Activated T-cell treated with anti-CD3 and anti-CD28 coated beads for 1 hour (primary cell): Measurements from ENCODE around the gene SDK1.
"Not testable (repeated sequence)": the region's sequence is repeated elsewhere in the genome, so short reads cannot be mapped to it uniquely, and the experiment has no call there.

Source experiments
- DNase-seq: peaks from one replicate; pipeline ENCODE4 v3.0.0-alpha.2; 2020; ENCODE audit warnings: low read depth

The SDK1 gene

GRCh38 chr7:4246536-4246935 is 945.5 kb downstream of the SDK1 start:
- DNase-seq, result no peak

- no peak for DNase-seq
These were observed 946.2 kb downstream of the SDK1 start for GRCh38 chr7:4247106-4247876.

DNA sequence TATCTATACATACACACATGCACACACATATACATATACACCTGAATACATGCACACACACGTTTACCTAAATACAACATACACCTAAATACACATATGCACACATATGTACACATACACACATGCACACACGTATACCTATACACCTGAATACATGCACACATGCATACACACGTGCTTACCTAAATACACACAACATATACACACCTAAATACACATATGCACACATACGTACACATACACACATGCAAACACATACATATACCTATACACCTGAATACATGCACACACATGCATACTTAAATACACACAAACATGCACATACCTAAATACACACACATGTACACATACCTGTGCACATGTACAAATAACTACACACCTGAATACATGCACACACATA is 947.2 kb downstream of the SDK1 start:
- no peak for DNase-seq

DNA sequence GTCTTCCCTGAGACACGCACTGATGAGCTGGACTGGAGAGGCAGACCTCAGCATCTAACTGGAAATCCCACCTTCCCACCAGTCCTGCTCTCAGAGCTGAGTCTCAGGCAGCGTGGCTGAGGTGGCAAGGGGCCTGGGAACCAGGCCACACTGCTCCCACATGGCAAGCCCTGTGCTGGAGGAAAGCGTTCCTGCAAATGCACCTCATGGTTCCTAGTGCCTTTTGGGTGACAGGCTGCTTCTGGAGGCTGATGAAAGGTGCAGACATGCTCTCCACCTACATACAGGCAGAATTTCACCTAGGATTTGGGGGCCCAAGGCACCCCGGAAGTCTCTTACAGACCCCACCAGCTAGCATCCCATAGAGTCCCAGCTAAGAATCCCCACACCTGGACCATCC is 948.2 kb downstream of the SDK1 start:
- no peak for DNase-seq

GRCh38 chr7:4255336-4255735 is 954.3 kb downstream of the SDK1 start:
- DNase-seq, result no peak

DNA sequence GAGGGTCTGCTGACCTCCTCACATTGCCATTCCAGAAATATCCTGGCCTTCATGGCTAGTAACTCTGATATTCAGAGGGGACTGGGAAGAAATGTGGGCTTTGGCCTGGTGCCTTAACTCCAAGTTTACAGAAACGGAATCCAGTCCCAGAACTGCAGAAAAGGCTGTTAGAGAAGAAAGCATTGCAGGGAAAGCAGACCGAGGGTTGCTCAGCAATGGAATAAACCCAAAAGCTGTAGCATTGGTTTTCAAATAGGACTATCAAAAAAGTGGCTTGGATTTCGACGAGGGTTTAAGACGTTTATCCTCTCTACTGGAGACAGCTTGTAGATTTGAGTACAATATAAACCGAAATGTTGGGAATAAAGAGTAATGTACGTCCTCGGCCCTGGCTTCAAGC is 955.2 kb downstream of the SDK1 start:
- no peak for DNase-seq

DNA sequence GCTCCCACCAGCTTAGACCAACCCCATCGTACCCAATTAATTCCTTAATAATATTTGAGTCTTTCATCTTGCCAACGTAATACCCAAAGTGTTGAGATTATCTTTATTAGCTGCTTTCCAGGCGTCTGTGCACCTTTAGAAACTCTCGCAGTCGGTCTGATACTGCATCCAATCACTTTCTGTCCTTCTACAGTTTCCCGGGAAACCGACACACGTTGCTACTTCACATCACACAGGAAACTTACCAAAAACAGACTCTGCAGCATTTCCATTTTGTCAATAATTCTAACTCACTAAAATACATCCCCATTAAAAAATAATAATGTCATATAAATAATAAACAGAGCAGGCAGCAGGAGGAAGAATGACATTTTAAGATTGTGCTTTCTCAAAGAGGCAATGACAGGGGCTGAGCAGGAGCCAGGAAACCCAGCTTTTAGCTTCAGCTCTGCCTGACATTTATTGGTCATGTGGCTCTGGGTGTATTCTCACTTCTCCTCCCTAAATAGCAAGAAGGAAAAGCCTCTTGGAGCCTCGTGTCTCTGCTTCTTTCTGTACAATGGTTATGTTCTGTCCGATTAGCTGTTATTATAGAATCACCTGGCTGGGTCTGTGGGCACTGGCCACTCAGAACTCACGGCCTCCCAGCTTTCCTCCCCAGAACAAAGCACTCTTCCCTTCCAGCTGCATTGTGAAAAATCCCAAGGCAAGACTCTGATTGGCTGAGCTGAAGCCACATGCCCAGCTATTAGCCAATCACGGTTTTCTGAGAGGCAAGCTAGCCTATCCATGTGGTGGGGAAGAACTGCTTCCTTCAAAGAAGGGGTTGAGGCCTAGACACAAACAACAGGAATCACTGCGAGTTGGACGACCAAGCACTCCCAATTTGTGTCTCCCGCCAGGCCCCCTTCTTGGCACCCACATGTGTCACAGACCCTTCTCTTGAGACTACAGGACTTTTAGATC is 956.4 kb downstream of the SDK1 start:
- DNase-seq, result no peak

- DNase-seq, result not testable (repeated sequence)
These were observed 959.1 kb downstream of the SDK1 start for GRCh38 chr7:4260116-4260515.

DNA sequence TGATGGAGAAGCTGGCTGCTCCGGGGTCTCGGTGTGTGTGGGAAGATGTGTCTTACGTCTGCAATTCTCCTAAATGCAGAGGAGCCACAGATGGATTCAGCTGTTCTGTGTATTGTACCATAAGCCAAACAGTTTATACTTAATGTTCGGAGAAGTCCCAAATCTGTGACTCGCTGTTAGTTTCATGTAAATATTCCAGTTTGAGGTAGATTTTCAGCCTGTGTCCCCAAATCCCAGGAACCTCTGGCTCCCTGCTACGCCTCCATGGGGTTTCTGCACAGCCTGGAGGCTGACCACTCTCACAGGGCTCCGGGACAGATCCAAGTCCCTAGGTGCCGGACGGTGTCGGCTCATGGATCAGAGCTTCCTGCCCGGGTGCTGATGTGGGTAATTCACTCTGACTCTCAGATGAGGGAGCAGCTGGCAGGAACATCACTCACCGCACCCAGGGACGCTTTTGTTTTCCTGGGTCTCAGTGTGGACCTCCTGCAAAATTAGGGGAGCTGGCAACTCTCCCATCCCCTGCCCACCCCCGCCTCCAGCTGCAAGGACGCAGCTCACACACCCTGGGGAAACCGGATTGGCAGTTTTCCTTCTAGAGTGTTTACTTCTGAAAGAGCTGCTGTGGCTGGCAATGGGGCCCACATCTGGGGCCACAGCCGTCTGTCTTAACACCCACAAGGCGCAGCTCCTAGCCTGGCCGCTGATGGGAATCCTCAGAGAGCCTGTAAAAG is 960.0 kb downstream of the SDK1 start:
- DNase-seq, result no peak

DNA sequence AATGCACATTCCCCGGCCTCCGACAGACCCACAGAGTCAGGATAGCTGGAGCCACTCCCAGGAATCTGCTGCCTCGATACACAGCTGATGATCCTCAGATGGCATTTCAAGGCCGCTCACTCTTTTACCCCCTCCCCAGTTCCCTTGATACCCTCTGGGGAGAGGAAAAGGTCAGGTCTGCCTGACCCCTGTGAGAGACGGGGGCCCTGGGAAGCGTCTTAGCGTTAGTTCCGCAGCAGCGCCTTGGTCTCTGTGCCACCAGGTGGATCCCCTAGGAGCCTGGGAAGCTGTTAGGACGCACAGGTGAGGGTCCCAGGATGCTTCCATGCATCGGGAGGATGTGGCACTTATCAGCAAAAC is 960.5 kb downstream of the SDK1 start:
- no peak for DNase-seq

DNA sequence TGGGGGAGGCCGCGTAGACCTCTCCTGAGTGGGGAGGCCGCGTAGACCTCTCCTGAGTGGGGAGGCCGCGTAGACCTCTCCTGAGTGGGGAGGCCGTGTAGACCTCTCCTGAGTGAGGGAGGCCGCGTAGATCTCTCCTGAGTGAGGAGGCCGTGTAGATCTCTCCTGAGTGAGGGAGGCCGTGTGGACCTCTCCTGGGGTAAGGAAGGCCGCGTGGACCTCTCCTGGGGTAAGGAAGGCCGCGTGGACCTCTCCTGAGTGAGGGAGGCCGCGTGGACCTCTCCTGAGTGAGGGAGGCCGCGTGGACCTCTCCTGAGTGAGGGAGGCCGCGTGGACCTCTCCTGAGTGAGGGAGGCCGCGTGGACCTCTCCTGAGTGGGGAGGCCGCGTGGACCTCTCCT is 963.2 kb downstream of the SDK1 start:
- not testable (repeated sequence) for DNase-seq

DNA sequence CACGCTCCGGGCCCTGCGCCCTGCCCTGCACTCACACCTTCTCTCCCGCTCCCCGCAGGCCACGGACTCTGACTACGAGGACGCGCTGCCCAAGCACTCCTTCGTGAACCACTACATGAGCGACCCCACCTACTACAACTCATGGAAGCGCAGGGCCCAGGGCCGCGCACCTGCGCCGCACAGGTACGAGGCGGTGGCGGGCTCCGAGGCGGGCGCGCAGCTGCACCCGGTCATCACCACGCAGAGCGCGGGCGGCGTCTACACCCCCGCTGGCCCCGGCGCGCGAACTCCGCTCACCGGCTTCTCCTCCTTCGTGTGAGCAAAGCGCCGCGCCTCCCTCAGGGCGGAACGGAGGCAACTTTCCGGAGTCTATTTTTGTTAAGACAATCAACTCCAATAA is 964.0 kb downstream of the SDK1 start:
- DNase-seq, result no peak

- DNase-seq, result no peak
These were observed 964.6 kb downstream of the SDK1 start for GRCh38 chr7:4265676-4266075.

DNA sequence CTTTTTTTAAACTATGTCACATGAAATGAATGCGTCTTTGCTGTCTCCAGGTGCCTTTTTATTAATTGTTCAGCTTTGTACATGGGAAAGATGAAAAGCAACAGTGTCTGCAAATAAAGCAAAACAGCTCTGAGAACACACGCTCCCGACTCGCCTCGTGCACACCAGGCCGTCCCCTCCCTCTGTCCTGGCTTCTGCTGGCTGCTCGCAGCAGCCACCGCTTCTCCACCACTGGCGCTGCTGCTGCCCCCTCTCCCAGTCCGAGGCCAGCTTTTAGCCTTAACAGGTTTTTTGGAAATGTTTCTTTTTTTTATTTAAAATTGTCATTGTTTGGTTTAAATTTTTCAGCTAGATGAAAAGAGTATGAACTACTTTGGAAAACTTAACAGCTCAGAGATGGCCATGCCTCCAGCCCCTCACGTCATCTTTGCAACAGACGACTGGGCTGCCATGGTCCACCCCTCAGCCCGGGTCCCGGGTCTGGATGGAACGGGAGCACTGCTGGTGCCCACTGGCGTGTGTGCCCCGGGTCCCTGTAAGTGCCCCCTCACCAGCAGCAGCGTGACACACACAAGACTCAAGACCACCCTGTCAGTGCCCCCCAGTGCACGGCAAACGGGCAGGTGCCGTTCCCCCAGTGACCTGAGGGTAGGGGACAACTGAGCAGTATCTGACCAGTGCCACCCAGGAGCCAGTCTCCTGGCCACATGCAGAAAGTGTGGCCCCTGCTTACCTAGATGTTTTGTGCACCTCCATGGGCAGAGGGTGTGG is 965.4 kb downstream of the SDK1 start:
- DNase-seq, result no peak

DNA sequence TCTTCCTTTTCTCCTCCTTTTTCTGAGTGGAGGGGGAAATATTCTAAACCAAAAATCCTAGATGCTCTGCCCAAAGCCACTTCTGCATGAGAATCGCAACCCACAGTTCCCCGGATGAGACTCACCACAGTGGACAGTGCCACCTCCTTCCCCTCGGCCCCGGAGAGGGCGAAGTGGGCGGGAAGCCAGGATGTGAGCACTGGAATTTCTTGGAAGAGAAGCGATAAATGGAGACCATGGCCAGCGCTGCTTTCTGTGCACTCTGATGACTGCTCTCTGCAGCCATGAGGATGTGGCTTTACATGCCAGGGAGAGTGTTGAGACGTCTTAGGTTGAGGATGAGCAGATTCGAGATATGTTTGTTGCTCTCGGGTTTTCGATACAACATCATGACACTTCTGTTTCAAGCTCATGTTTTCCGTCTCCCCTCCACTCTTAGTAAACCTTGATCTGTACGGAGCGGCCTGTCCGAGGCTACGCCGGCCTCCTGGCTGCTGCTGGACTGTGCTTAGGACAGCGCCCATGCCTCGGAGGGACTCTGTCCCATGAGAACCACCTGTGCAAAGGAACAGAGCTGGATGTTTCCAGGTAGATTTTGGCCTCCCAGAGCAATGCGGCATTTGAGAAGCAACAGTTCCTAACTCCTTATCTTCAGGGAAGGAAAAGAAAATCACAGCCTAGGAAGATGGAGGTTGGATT is 966.4 kb downstream of the SDK1 start:
- no peak for DNase-seq

DNA sequence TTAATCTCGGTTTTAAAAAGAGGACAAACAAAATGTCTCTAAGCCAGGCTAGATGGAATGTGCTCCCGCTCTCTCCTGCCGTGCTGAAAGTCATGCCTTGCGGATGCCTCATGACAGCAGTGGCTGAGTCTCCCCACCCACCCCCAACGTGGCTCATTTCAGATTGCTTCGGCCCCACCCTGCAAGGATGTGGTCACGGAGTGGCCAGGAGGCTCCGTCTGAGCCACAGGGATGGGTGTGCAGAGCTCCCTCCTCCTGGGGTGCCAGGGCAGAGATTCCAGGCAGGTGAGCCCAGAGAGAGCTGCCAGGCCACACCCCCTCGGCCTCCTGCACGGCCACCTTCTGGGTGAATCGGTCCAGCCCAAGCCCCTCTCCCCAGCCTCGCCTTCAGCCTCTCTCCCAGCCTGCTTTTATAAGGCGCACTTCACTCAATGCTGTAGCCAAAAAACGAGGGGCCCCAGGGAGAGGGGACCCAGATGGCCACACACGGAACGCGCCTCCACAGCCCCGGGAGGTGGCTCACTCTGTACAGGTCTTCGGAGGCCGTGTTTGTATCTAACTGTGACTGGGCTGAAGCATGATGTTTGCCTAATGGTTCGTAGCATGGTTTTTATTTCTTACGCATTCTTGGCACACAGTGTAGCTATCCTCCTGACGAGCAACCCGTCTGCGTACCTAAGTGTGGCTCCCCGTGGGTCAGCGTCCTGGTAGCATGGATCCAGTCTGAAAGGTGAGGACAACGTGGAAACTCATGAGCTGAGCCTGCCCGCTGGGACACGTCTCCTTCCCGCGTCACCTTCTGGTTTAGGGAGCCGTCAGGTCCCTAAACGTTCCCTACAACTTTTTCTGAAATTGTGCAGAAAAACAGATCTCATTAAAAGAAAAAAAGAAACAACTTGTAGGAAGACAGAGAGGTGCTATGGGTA is 967.3 kb downstream of the SDK1 start:
- DNase-seq, result no peak

- DNase-seq, result no peak
These were observed 968.0 kb downstream of the SDK1 start for GRCh38 chr7:4269086-4269485.

DNA sequence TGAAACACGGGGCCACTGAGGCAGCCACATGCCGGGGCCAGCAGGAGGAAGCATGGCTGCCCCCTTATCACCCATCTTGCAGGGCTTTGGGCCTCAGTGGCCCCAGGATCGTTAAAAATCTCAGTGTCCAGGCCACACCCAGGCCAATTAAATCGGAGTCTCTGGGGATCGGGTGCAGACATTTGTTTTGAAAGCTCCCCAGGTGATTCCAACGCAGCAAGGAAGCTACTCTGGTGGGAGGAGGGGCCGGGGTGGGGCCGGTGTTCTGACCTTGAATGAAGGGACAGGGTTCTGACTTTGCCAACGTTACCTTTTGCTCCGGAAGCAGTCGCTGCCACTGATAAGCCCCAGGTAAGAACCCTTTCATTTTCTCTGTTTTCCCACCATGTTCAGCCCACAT is 968.7 kb downstream of the SDK1 start:
- no peak for DNase-seq

DNA sequence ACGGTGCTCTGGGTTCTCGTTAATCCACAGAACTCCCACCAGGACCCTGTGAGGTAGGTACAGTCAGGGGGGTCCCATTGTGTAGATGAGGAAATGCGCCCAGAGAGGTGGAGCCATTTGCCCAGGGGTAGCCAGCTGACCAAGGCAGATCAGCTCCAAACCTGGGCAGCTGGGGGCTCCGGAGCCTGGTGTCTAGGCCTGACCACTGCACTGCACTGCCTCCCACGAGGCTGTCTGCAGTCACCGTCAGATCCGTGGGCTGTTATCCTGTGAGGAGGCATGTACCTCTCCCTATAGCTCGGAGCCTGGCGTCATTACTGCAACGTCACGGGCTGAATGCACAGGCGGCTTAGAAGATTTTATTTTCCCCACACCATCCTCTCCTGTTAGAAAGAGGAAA is 969.2 kb downstream of the SDK1 start:
- DNase-seq, result no peak
